LNCAP (cell line): Measurements from ENCODE around the gene PGAP6.

Source experiments
- CTCF ChIP-seq: fragments of 450-650 bp; IDR thresholded peaks from 2 replicates; pipeline ENCODE4 v1.5.1; 2017; ENCODE audit warnings: mild to moderate bottlenecking

Gene PGAP6

GRCh38 chr16:405548-406506 is 24.0 kb upstream of the PGAP6 start:
- TF ChIP-seq CTCF, result no peak

GRCh38 chr16:404971-405486 is 23.3 kb upstream of the PGAP6 start:
- TF ChIP-seq CTCF, result no peak

GRCh38 chr16:401468-402348 is 19.9 kb upstream of the PGAP6 start, which contains the start of gene DECR2:
TSS of gene DECR2 (plus strand) at chr16:401885. CDS start at chr16:401964, 79 bp downstream.
- peak; percentile 58 for TF ChIP-seq CTCF

GRCh38 chr16:400061-400591 is 18.3 kb upstream of the PGAP6 start:
- no peak for TF ChIP-seq CTCF

DNA sequence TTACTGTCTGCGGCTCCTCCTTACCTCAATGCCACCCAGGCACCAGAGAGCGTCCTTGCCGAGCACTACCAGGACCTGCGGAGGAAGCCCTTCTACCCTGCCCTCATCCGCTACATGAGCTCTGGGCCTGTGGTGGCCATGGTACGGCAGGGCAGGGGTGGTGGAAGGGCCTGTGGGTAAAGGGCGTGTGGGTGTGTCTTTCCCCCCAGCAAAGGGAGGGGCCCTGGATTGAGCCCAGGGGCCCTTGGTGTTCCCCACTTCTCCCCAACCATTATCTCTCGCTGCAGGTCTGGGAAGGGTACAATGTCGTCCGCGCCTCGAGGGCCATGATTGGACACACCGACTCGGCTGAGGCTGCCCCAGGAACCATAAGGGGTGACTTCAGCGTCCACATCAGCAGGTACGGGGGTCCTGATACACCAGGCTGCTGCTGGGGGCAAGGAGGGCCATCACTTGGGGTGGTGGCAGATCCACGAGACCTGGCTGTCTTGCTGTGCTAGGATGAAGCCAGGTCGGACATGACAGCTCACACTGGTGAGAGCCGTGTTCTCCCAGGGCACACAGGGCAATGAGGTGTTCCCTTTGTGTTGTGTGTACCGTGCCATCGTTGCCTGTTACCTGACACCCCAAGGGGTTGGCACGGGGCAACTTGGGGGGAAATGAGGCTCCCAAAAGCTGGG is 17.7 kb upstream of the PGAP6 start:
- no peak for TF ChIP-seq CTCF

DNA sequence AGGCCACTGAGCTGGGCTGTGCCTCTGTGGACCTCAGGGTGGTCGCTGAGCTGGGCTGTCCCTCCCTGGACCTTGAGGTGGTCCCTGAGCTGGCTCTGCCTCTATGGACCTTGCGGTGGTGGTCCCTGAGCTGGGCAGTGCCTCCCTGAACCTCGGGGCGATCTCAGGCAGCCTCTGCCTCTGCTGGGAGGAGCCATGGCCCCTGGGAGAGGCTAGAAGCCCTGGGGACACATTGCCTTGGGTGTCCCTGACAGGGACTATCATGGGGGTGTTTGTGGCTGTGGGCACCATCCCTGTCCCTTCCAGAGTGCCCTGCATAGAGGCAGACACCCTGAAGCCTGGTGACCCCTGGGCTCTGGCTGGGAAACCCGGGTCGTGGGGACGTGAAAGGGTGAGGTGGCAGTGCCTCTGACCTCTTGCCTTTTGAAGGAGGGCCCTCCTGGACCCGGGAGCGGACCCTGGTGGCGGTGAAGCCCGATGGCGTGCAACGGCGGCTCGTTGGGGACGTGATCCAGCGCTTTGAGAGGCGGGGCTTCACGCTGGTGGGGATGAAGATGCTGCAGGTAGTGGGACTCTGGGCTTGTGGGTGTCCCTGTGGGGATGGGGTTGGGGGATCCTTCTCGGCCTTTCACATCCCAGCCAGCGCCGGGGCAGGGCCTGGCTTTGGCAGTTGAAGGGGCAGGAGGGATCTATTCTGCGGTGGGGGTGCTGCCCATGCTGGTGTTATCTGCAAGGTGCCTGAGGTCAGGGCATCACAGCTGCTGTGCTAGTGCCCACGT is 17.0 kb upstream of the PGAP6 start:
- no peak for TF ChIP-seq CTCF
